HCT116 (cell line): ENCODE results near the gene PPP1R11.

Experiments used
- CEBPB ChIP-seq: IDR thresholded peaks from 2 replicates; pipeline ENCODE4 v1.6.1; 2012; ENCODE audit warnings: low read depth
- CTCF ChIP-seq, 3 experiments: fragments of 200-600 bp in 1 of 3; sonication (generic) in 1 of 3; IDR thresholded peaks in 2 of 3; conservative IDR thresholded peaks in 1 of 3; 2 replicates each; pipeline ENCODE4 v1.5.1; 2012 to 2017; ENCODE audit warnings: low read depth in 2 of 3, low read length in 2 of 3, antibody characterized with exemption in 1 of 3, borderline replicate concordance in 1 of 3, control low read depth in 1 of 3, mild to moderate bottlenecking in 1 of 3, mixed read lengths in 1 of 3, mixed run types in 1 of 3, moderate library complexity in 1 of 3; ENCODE audit not compliant: insufficient read depth in 1 of 3
- EZH2 ChIP-seq: fragments of 200-600 bp; sonication (generic); IDR thresholded peaks from 2 replicates; pipeline ENCODE4 v1.6.1; 2017; ENCODE audit warnings: antibody characterized with exemption, mixed run types
- EZH2phosphoT487 ChIP-seq: fragments of 200-600 bp; IDR thresholded peaks from 2 replicates; pipeline ENCODE4 v1.6.1; 2018; ENCODE audit warnings: antibody characterized with exemption, borderline replicate concordance
- FOSL1 ChIP-seq: IDR thresholded peaks from 2 replicates; pipeline ENCODE4 v1.6.1; 2012; ENCODE audit warnings: low read depth
- POLR2A ChIP-seq: IDR thresholded peaks from 2 replicates; pipeline ENCODE4 v1.7.0; 2011; ENCODE audit warnings: borderline replicate concordance; ENCODE audit not compliant: insufficient read depth, insufficient read length; ENCODE audit errors: extremely low read depth
- POLR2AphosphoS5 ChIP-seq: IDR thresholded peaks from 2 replicates; pipeline ENCODE4 v1.6.1; 2011; ENCODE audit warnings: mild to moderate bottlenecking, low read depth, low read length, moderate library complexity
- SIN3A ChIP-seq: IDR thresholded peaks from 2 replicates; pipeline ENCODE4 v1.6.1; 2012; ENCODE audit warnings: low read depth
- SRF ChIP-seq: IDR thresholded peaks from 2 replicates; pipeline ENCODE4 v1.6.1; 2012; ENCODE audit warnings: low read depth
- YY1 ChIP-seq: IDR thresholded peaks from 2 replicates; pipeline ENCODE4 v1.6.1; 2011; ENCODE audit warnings: low read length, low read depth, moderate library complexity, mild to moderate bottlenecking; ENCODE audit not compliant: insufficient replicate concordance; ENCODE audit errors: extremely low read depth
- ZFX ChIP-seq: fragments of 450-650 bp; IDR thresholded peaks from 2 replicates; pipeline ENCODE4 v1.6.1; 2017
- TF ChIP-seq, protein P1 (sequence below): IDR thresholded peaks from 2 replicates; pipeline ENCODE4 v1.6.1; 2012
- TF ChIP-seq, protein P2 (sequence below): IDR thresholded peaks from 2 replicates; pipeline ENCODE4 v1.6.1; 2012; ENCODE audit warnings: low read depth

- no peak for TF ChIP-seq POLR2AphosphoS5
- no peak for TF ChIP-seq CTCF (IDR thresholded peaks at IDR 0.05 in 2 of 3, conservative IDR thresholded peaks at IDR 0.05 in 1 of 3; ENCODE audit: borderline replicate concordance in 1 of 3, insufficient read depth in 1 of 3, low read depth in 2 of 3, low read length in 2 of 3)
- no peak for TF ChIP-seq YY1
- TF ChIP-seq EZH2, result no peak
- TF ChIP-seq POLR2A, result no peak
- no peak for TF ChIP-seq ZFX
- no peak for TF ChIP-seq FOSL1
- no peak for TF ChIP-seq SIN3A
- TF ChIP-seq, protein P1, sequence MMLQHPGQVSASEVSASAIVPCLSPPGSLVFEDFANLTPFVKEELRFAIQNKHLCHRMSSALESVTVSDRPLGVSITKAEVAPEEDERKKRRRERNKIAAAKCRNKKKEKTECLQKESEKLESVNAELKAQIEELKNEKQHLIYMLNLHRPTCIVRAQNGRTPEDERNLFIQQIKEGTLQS, result no peak
- no peak for TF ChIP-seq CEBPB
- TF ChIP-seq, protein P2, sequence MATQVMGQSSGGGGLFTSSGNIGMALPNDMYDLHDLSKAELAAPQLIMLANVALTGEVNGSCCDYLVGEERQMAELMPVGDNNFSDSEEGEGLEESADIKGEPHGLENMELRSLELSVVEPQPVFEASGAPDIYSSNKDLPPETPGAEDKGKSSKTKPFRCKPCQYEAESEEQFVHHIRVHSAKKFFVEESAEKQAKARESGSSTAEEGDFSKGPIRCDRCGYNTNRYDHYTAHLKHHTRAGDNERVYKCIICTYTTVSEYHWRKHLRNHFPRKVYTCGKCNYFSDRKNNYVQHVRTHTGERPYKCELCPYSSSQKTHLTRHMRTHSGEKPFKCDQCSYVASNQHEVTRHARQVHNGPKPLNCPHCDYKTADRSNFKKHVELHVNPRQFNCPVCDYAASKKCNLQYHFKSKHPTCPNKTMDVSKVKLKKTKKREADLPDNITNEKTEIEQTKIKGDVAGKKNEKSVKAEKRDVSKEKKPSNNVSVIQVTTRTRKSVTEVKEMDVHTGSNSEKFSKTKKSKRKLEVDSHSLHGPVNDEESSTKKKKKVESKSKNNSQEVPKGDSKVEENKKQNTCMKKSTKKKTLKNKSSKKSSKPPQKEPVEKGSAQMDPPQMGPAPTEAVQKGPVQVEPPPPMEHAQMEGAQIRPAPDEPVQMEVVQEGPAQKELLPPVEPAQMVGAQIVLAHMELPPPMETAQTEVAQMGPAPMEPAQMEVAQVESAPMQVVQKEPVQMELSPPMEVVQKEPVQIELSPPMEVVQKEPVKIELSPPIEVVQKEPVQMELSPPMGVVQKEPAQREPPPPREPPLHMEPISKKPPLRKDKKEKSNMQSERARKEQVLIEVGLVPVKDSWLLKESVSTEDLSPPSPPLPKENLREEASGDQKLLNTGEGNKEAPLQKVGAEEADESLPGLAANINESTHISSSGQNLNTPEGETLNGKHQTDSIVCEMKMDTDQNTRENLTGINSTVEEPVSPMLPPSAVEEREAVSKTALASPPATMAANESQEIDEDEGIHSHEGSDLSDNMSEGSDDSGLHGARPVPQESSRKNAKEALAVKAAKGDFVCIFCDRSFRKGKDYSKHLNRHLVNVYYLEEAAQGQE, result no peak
- TF ChIP-seq SRF, result no peak
- no peak for TF ChIP-seq EZH2phosphoT487
Observed at GRCh38 chr6:30041221-30041620, 25.8 kb upstream of the PPP1R11 start.
